ENCODE measurements around the gene TTC22. TPM values are rescaled to one million over a fixed set of nuclear protein-coding genes. Genes with fewer than 3 reads are reported as not detected.

The TTC22 gene
- total RNA-seq, 1 donor from 2014 or later: 2.4 TPM

- Mint-ChIP-seq H3K27ac (no peak overlapping the region), H3K27me3 (peaks cover 6% of the 10 kb centered on the region), H3K36me3 (ENCODE audit: insufficient read depth) (peaks cover 9% of the 10 kb centered on the region), H3K9me3 (ENCODE audit: low read depth) (no peaks in the 10 kb centered on the region), H3K4me3 (ENCODE audit: low read depth) (no peak overlapping the region), H3K4me1 (ENCODE audit: low read depth) (no peaks in the 10 kb centered on the region)
- TF ChIP-seq CTCF (IDR thresholded peaks at IDR 0.05; ENCODE audit: unreplicated experiment): no peak
- DNase-seq (ENCODE audit: low spot score, unreplicated experiment): no peak
Observed at GRCh38 chr1:54745274-54745673, 55.8 kb downstream of the TTC22 start.

- H3K9me3 Mint-ChIP-seq (ENCODE audit: low read depth): no peaks in the 10 kb centered on the region
- no peak overlapping the region for H3K4me3 Mint-ChIP-seq (ENCODE audit: low read depth)
- no peak for TF ChIP-seq CTCF (IDR thresholded peaks at IDR 0.05; ENCODE audit: unreplicated experiment)
- H3K27ac Mint-ChIP-seq: no peak overlapping the region
- DNase-seq (ENCODE audit: low spot score, unreplicated experiment): no peak
- H3K27me3 Mint-ChIP-seq: peaks cover 4% of the 10 kb centered on the region
- H3K4me1 Mint-ChIP-seq (ENCODE audit: low read depth): no peaks in the 10 kb centered on the region
- peaks cover 9% of the 10 kb centered on the region for H3K36me3 Mint-ChIP-seq (ENCODE audit: insufficient read depth)
Observed at GRCh38 chr1:54744696-54745095, 56.4 kb downstream of the TTC22 start.

GRCh38 chr1:54743416-54744226 is 57.5 kb downstream of the TTC22 start:
- Mint-ChIP-seq H3K4me3 (ENCODE audit: low read depth) (no peak overlapping the region), H3K4me1 (ENCODE audit: low read depth) (no peaks in the 10 kb centered on the region), H3K27me3 (peaks cover 3% of the 10 kb centered on the region), H3K27ac (no peak overlapping the region), H3K36me3 (ENCODE audit: insufficient read depth) (peaks cover 12% of the 10 kb centered on the region), H3K9me3 (ENCODE audit: low read depth) (no peaks in the 10 kb centered on the region)
- DNase-seq (ENCODE audit: low spot score, unreplicated experiment): no peak
- no peak for TF ChIP-seq CTCF (IDR thresholded peaks at IDR 0.05; ENCODE audit: unreplicated experiment)

- H3K27ac Mint-ChIP-seq: no peak overlapping the region
- no peak for TF ChIP-seq CTCF (IDR thresholded peaks at IDR 0.05; ENCODE audit: unreplicated experiment)
- H3K36me3 Mint-ChIP-seq (ENCODE audit: insufficient read depth): peaks cover 18% of the 10 kb centered on the region
- DNase-seq (ENCODE audit: low spot score, unreplicated experiment): no peak
- no peaks in the 10 kb centered on the region for H3K4me1 Mint-ChIP-seq (ENCODE audit: low read depth)
- H3K9me3 Mint-ChIP-seq (ENCODE audit: low read depth): no peaks in the 10 kb centered on the region
- H3K4me3 Mint-ChIP-seq (ENCODE audit: low read depth): no peak overlapping the region
- no peaks in the 10 kb centered on the region for H3K27me3 Mint-ChIP-seq
Observed at GRCh38 chr1:54742282-54742681, 58.8 kb downstream of the TTC22 start.

GRCh38 chr1:54741531-54741930 is 59.6 kb downstream of the TTC22 start:
- no peaks in the 10 kb centered on the region for H3K27me3 Mint-ChIP-seq
- peaks cover 23% of the 10 kb centered on the region for H3K36me3 Mint-ChIP-seq (ENCODE audit: insufficient read depth)
- no peaks in the 10 kb centered on the region for H3K9me3 Mint-ChIP-seq (ENCODE audit: low read depth)
- DNase-seq (ENCODE audit: low spot score, unreplicated experiment): no peak
- H3K27ac Mint-ChIP-seq: no peak overlapping the region
- no peaks in the 10 kb centered on the region for H3K4me1 Mint-ChIP-seq (ENCODE audit: low read depth)
- no peak for TF ChIP-seq CTCF (IDR thresholded peaks at IDR 0.05; ENCODE audit: unreplicated experiment)
- no peak overlapping the region for H3K4me3 Mint-ChIP-seq (ENCODE audit: low read depth)

Data from progenitor cell of endocrine pancreas (in vitro differentiated cells).